Fibroblast of lung (primary cell): ENCODE measurements around the gene RAD23B.

Source experiments
- CTCF ChIP-seq, 2 donors: IDR thresholded peaks in 1 of 2; conservative IDR thresholded peaks in 1 of 2; 1 replicate in 1 of 2; 2 replicates in 1 of 2; pipeline ENCODE4 v1.5.1; 2011 to 2012; ENCODE audit warnings: low read length in 2 of 2, control low read depth in 1 of 2, inconsistent platforms in 1 of 2, low read depth in 1 of 2, mild to moderate bottlenecking in 1 of 2
- EZH2 ChIP-seq: IDR thresholded peaks from 2 replicates; pipeline ENCODE4 v1.5.1; 2012; ENCODE audit warnings: low read length, control low read depth, mild to moderate bottlenecking; ENCODE audit errors: missing control alignments

GRCh38 chr9:107246259-107247254 lies 36.5 kb upstream of the RAD23B start:
- TF ChIP-seq CTCF (conservative IDR thresholded peaks at IDR 0.05 in 1 of 2, IDR thresholded peaks at IDR 0.05 in 1 of 2; ENCODE audit: low read depth in 1 of 2, low read length in 2 of 2) (no peak), EZH2 (no peak)
